Endothelial cell of umbilical vein (primary cell): ENCODE data around the gene LPAR1. TPM values are rescaled to one million over a fixed set of nuclear protein-coding genes. Genes with fewer than 3 reads are reported as not detected.

Experiments
- BruUV-seq: library from RNA; stranded (reverse); fragments of 400-500 nt; replicated peaks from 2 replicates; lab custom pipeline; 2021; lab: Mats Ljungman, UMichigan
- CTCF ChIA-PET: fragments of 300-600, 350-600 bp; sonication (Branson Sonifier 250); formaldehyde crosslinking; loops from one replicate; lab custom pipeline; 2021; ENCODE audit warnings: antibody characterized with exemption, inconsistent platforms; lab: Charles Lee
- POLR2A ChIA-PET: fragments of 300-600, 350-600 bp; sonication (Branson Sonifier 250); formaldehyde crosslinking; loops from one replicate; lab custom pipeline; 2021; ENCODE audit warnings: antibody characterized with exemption, inconsistent platforms; lab: Charles Lee
- DNase-seq: peaks from one replicate; pipeline ENCODE4 v3.0.0-alpha.2; 2011; ENCODE audit warnings: low read depth, low spot score
- FAIRE-seq: peaks from 2 replicates; lab custom pipeline; 2011; peaks lifted over from hg19 to GRCh38; lab: Jason Lieb, UNC
- H2AFZ ChIP-seq: 2 replicates; pipeline ENCODE4 v1.6.0; 2012; ENCODE audit warnings: low read depth, low read length, control low read depth, inconsistent platforms
- H3K27ac ChIP-seq: 2 replicates; pipeline ENCODE4 v1.5.1; 2011; ENCODE audit warnings: low read depth, mild to moderate bottlenecking, control low read depth, low read length, moderate library complexity; ENCODE audit not compliant: insufficient read depth
- H3K27me3 ChIP-seq, 2 experiments: 2 replicates each; pipeline versions ENCODE4 v1.6.0 to v1.6.1; 2011; ENCODE audit warnings: low read length in 2 of 2, mixed read lengths in 1 of 2; ENCODE audit not compliant: control insufficient read depth in 2 of 2, insufficient read depth in 2 of 2
- H3K36me3 ChIP-seq, 2 experiments: 2 replicates in 1 of 2; 3 replicates in 1 of 2; pipeline ENCODE4 v1.5.1; 2011; ENCODE audit warnings: low read length in 2 of 2, mild to moderate bottlenecking in 1 of 2, moderate library complexity in 1 of 2; ENCODE audit not compliant: control insufficient read depth in 2 of 2, insufficient read depth in 2 of 2; ENCODE audit errors: extremely low read depth in 1 of 2
- H3K4me1 ChIP-seq: 3 replicates; pipeline ENCODE4 v1.5.1; 2011; ENCODE audit warnings: mild to moderate bottlenecking, low read length; ENCODE audit not compliant: control insufficient read depth, insufficient read depth; ENCODE audit errors: extremely low read depth
- H3K4me2 ChIP-seq: 2 replicates; pipeline ENCODE4 v1.6.1; 2011; ENCODE audit warnings: low read length, control low read depth, mixed read lengths; ENCODE audit not compliant: insufficient read depth
- H3K4me3 ChIP-seq, 3 experiments: fragments of 200-600 bp in 1 of 3; sonication (generic), shearing (Covaris generic) in 1 of 3; replicated peaks in 1 of 3; 2 replicates each; pipeline ENCODE4 v1.5.1; 2011 to 2016; ENCODE audit warnings: control low read depth in 3 of 3, low read length in 3 of 3, mild to moderate bottlenecking in 2 of 3, inconsistent platforms in 1 of 3, low read depth in 1 of 3, moderate library complexity in 1 of 3; ENCODE audit not compliant: insufficient read depth in 1 of 3
- H3K79me2 ChIP-seq: 2 replicates; pipeline ENCODE4 v1.6.0; 2012; ENCODE audit warnings: low read length, inconsistent platforms; ENCODE audit not compliant: control insufficient read depth, insufficient read depth
- H3K9ac ChIP-seq: replicated peaks from 2 replicates; pipeline ENCODE3; 2011; ENCODE audit warnings: low read length, control low read depth; ENCODE audit not compliant: insufficient read depth; ENCODE audit errors: extremely low read depth
- H3K9me1 ChIP-seq: replicated peaks from 3 replicates; pipeline ENCODE4 v1.6.0; 2011; ENCODE audit warnings: mild to moderate bottlenecking, low read length; ENCODE audit not compliant: control insufficient read depth, insufficient read depth; ENCODE audit errors: extremely low read depth
- H3K9me3 ChIP-seq: replicated peaks from 2 replicates; pipeline ENCODE4 v1.5.1; 2012; ENCODE audit warnings: low read length, inconsistent platforms; ENCODE audit not compliant: control insufficient read depth, insufficient read depth
- H4K20me1 ChIP-seq: replicated peaks from 2 replicates; pipeline ENCODE3; 2011; ENCODE audit warnings: mild to moderate bottlenecking, low read length; ENCODE audit not compliant: control insufficient read depth, insufficient read depth; ENCODE audit errors: extremely low read depth
- CTCF ChIP-seq, 2 donors: IDR thresholded peaks; 1 replicate in 1 of 2; 2 replicates in 1 of 2; pipeline ENCODE4 v1.5.1; 2011; ENCODE audit warnings: low read length in 2 of 2, mild to moderate bottlenecking in 2 of 2, moderate library complexity in 2 of 2, control low read depth in 1 of 2, inconsistent platforms in 1 of 2, low read depth in 1 of 2; ENCODE audit not compliant: insufficient read depth in 1 of 2; ENCODE audit errors: extremely low read depth in 1 of 2
- EZH2 ChIP-seq: IDR thresholded peaks from 2 replicates; pipeline ENCODE4 v1.6.1; 2012; ENCODE audit warnings: borderline replicate concordance, low read depth, mild to moderate bottlenecking, moderate library complexity, low read length, inconsistent platforms; ENCODE audit not compliant: severe bottlenecking
- FOS ChIP-seq: IDR thresholded peaks from 2 replicates; pipeline ENCODE4 v1.6.1; 2011; ENCODE audit warnings: mild to moderate bottlenecking, low read length, moderate library complexity, borderline replicate concordance; ENCODE audit not compliant: insufficient read depth
- GATA2 ChIP-seq: IDR thresholded peaks from 2 replicates; pipeline ENCODE4 v1.7.0; 2011; ENCODE audit warnings: low read depth, mild to moderate bottlenecking, moderate library complexity, mixed read lengths, low read length; ENCODE audit not compliant: insufficient read length, insufficient read depth
- JUN ChIP-seq: IDR thresholded peaks from 2 replicates; pipeline ENCODE4 v1.6.1; 2011; ENCODE audit warnings: borderline replicate concordance, low read depth; ENCODE audit not compliant: insufficient read length, insufficient read depth
- MAX ChIP-seq: IDR thresholded peaks from 2 replicates; pipeline ENCODE4 v1.6.1; 2011; ENCODE audit not compliant: insufficient read depth, insufficient read length
- MYC ChIP-seq: IDR thresholded peaks from one replicate; pipeline ENCODE4 v1.6.1; 2011; ENCODE audit warnings: mild to moderate bottlenecking, low read depth, low read length
- POLR2A ChIP-seq: IDR thresholded peaks from 2 replicates; pipeline ENCODE4 v1.6.1; 2012; ENCODE audit warnings: low read depth, mild to moderate bottlenecking, control low read depth, low read length
- POLR2AphosphoS5 ChIP-seq: IDR thresholded peaks from 2 replicates; pipeline ENCODE4 v1.6.1; 2012; ENCODE audit warnings: low read depth, mild to moderate bottlenecking, control low read depth, low read length, moderate library complexity; ENCODE audit not compliant: insufficient read depth
- dilution Hi-C: fragments of 300-500 bp; cut with MboI; formaldehyde crosslinking; loops from one replicate; pipeline ENCODE4 v1.15.0; 2019; ENCODE audit warnings: low sequenced_read_pairs; ENCODE audit not compliant: extremely low pct_ligation_motif_present
- intact Hi-C: fragments of 100-400 bp; cut with micrococcal nuclease; formaldehyde crosslinking; loops from one replicate; pipeline ENCODE4 v1.10.0; 2022
- polyA plus RNA-seq, 4 experiments: library from polyadenylated mRNA; depleted of rRNA in 3 of 4; stranded (reverse) in 3 of 4; unstranded in 1 of 4; fragments of >200 nt; gene quantifications; 2 replicates each; pipeline versions ENCODE4 v1.2.1 to v1.2.3, GENCODE V29; 2011 to 2012; ENCODE audit warnings: missing spikeins in 1 of 4
- total RNA-seq: library from RNA; stranded (reverse); gene quantifications from 2 replicates; pipeline ENCODE4 v1.2.3, GENCODE V29; 2021

LPAR1 gene
- total and polyA plus RNA-seq, 2 donors (not counting 3 experiments of a cell fraction or from before 2014, with no cell fraction given), result 0.88 to 3.0 TPM

GRCh38 chr9:110835859-110836271, 202.4 kb downstream of the LPAR1 start:
- H3K79me2 ChIP-seq, result no peaks in the 10 kb centered on the region
- H3K9me1 ChIP-seq, result no peaks in the 10 kb centered on the region
- H3K9ac ChIP-seq, result no peak overlapping the region
- intact Hi-C loops, result loop anchor here (10.0 kb wide), 1 partner anchor 459 kb away; no protein-coding TSS in a partner anchor
- no peaks in the 10 kb centered on the region for H3K36me3 ChIP-seq
- TF ChIP-seq JUN (no peak), GATA2 (no peak)
- no peak overlapping the region for H2AFZ ChIP-seq
- no TSS peak for BruUV-seq
- ChIA-PET CTCF (no interaction called here), POLR2A (no interaction called here)
- H3K4me2 ChIP-seq, result no peak overlapping the region
- no peaks in the 10 kb centered on the region for H3K4me1 ChIP-seq
- DNase-seq (no peak), FAIRE-seq (no peak)
- dilution Hi-C loops, result no loop called here
- H3K4me3 ChIP-seq, result no peak overlapping the region
- H4K20me1 ChIP-seq, result no peaks in the 10 kb centered on the region
- no peaks in the 10 kb centered on the region for H3K27me3 ChIP-seq
- H3K9me3 ChIP-seq, result no peaks in the 10 kb centered on the region
- H3K27ac ChIP-seq, result no peak overlapping the region

GRCh38 chr9:110835404-110835803, 202.9 kb downstream of the LPAR1 start:
- no peak for DNase-seq
- POLR2A ChIA-PET, result no interaction called here
- no peaks in the 10 kb centered on the region for H3K4me1 ChIP-seq
- no peaks in the 10 kb centered on the region for H3K9me3 ChIP-seq
- no peaks in the 10 kb centered on the region for H4K20me1 ChIP-seq
- no peak overlapping the region for H2AFZ ChIP-seq
- no peaks in the 10 kb centered on the region for H3K9me1 ChIP-seq
- intact Hi-C loops (loop anchor here (10.0 kb wide), 1 partner anchor 459 kb away; no protein-coding TSS in a partner anchor), dilution Hi-C loops (no loop called here)
- no peaks in the 10 kb centered on the region for H3K79me2 ChIP-seq
- H3K9ac ChIP-seq, result no peak overlapping the region
- no peak for FAIRE-seq
- TF ChIP-seq POLR2AphosphoS5, result no peak
- no peak for TF ChIP-seq FOS
- TF ChIP-seq CTCF (IDR thresholded peaks at IDR 0.05; ENCODE audit: extremely low read depth in 1 of 2, insufficient read depth in 1 of 2, low read depth in 1 of 2, low read length in 2 of 2), result no peak
- no peak for TF ChIP-seq POLR2A
- TF ChIP-seq JUN, result no peak
- TF ChIP-seq GATA2, result no peak
- no peak for TF ChIP-seq MYC
- no peak for TF ChIP-seq MAX
- no peak for TF ChIP-seq EZH2
- H3K4me3 ChIP-seq, result no peak overlapping the region
- no peak overlapping the region for H3K4me2 ChIP-seq
- H3K27ac ChIP-seq, result no peak overlapping the region
- no peaks in the 10 kb centered on the region for H3K27me3 ChIP-seq
- no peaks in the 10 kb centered on the region for H3K36me3 ChIP-seq
- CTCF ChIA-PET, result no interaction called here
- BruUV-seq, result no TSS peak
